ENCODE data around the gene APPBP2. TPM values are rescaled to one million over a fixed set of nuclear protein-coding genes. Genes with fewer than 3 reads are reported as not detected.
"Not testable (repeated sequence)": the region's sequence is repeated elsewhere in the genome, so short reads cannot be mapped to it uniquely, and the experiment has no call there.

Gene APPBP2
- total RNA-seq, 1 donor: 14.0 TPM

DNA sequence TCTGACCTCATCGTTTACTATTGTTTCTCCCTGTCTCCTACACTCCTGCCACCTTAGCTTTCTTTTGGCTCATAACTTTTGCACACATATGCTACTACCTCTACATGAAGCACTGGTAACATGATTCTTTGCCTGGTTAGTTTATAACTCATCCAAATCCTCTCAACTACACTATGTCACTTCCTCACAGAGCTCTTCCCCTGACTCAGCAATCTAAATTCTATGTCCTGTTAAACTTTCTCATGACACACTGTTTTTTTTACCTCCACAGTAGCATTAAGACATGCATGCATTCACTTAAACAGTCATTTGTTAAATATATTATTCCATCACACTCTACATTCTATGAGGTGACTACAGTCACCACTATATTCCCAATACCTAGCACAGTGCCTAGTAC is 19.7 kb downstream of the APPBP2 start:
- DNase-seq (ENCODE audit: low read depth in 2 of 3, low spot score in 2 of 3): peak in 2 of 3 donors; percentile 50 to 70

DNA sequence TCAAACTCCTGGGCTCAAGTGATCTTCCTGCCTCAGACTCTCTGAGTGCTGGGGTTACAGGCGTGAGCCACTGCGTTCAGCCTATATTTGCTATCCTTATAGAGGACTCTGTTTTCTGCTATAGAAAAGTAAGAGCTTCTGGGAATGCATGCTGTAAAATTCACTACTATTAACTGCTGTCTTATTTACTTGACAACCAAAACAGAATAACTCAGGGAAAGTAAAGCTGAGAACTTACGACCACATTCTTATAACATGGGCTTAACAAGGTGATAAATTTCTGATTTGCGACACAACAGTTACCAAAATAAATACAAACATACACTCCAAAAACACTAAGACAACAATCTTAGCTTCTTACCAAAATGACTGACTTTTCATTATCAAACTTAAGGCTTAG is 23.9 kb downstream of the APPBP2 start:
- DNase-seq (ENCODE audit: low read depth in 2 of 3, low spot score in 2 of 3): no peak

DNA sequence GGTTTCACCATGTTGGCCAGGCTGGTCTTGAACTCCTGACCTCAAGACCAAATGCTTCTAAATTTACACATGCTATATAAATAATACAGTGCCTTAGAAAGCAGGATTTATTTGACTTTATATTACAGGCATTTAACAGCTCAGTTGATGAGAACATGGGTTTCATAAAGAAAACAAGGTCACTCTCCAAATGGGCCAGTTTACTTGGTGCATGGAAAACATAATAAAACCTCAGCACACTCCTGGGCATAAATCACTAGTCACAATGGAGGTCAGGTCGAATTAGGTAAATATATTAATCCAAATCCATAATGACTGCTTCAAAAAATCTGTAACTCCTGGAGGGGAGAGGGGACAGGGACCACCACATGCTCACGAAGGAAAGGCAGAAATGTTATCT is 24.5 kb downstream of the APPBP2 start:
- DNase-seq (ENCODE audit: low read depth in 2 of 3, low spot score in 2 of 3): no peak

DNA sequence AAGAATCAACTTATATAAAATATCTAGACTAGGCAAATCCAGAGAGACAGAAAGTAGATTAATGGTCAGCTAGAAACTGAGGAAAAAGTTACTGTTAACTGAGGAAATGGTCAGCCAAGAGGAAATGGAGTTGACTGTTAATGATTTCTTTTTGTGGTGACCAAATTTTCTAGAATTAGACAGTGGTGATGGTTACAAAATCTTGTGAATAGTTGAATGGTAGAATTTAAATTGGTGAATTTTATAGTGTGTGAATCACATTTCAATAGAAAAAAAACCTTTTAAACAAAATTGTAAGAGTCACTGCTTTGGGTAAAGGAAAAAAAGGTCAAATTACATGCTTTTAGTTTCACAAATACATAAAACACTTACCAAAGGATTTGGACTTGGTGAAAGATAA is 30.0 kb downstream of the APPBP2 start:
- no peak for DNase-seq (ENCODE audit: low read depth in 2 of 3, low spot score in 2 of 3)

DNA sequence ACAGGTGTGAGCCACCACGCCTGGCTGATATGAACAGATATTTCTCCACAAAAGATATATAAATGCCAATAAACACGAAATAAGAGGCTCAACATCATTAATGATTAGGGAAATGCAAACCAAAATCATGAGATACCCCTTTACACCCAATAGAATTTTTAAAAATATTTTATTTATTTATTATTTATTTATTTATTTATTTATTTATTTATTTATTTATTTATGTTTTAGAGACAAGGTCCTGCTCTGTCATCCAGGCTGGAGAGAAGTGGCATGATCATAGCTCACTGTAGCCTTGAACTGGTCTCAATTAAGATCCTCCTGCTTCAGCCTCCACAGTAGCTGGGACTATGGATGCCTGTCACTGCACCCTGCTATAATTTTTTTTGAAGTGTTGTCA is 30.8 kb downstream of the APPBP2 start:
- no peak for DNase-seq (ENCODE audit: low read depth in 2 of 3, low spot score in 2 of 3)

DNA sequence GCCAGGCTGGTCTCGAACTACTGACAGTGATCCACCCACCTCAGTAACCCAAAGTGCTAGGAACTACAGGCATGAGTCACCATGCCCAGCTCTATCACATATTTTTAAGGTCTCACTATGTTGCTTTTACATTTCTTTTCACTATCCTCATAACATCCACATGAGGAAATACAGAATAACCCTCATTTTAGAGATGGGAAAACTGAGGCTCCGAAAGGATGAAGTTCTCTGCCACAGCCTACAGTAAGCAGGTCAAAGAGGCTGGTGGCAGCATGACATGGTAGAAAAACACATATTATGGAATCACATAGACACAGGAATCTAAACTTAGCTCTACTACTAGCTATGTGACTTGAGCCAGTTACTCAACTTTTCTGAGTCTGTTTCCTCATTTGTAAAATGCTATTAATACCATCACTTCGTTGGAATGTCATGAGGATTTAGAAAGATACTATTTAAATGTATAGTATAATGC is 32.2 kb downstream of the APPBP2 start:
- DNase-seq (ENCODE audit: low read depth in 2 of 3, low spot score in 2 of 3): no peak

DNA sequence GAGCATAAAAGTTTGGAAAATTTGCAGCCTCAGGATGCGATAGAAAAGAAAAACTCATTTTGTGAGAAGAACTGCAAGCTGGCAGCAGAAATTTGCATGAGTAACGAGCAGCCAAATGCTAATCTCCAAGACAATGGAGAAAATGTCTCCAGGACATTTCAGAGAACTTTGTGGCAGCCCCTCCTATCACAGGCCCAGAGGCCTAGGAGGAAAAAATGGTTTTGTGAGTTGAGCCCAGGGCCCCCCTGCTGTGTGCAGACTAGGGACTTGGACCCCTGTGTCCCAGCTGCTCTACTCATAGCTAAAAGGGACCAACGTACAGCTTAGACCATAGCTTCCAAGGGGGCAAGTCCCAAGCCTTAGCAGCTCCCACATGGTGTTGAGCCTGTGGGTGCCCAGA is 34.3 kb downstream of the APPBP2 start:
- DNase-seq (ENCODE audit: low read depth in 2 of 3, low spot score in 2 of 3): no peak

DNA sequence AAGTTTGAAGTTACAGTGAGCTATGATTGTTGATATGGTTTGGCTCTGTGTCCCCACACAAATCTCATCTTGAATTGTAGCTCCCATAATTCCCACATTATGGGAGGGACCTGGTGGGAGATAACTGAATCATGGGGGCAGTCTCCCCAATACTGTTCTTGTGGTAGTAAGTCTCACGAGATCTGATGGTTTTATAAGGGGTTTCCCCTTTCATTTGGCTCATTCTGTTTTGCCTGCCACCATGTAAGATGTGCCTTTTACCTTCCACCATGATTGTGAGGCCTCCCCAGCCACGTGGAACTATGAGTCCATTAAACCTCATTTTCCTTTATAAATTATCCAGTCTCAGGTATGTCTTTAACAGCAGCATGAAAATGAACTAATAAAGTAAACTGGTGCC is 35.4 kb downstream of the APPBP2 start:
- DNase-seq (ENCODE audit: low read depth in 2 of 3, low spot score in 2 of 3): not testable (repeated sequence)

DNA sequence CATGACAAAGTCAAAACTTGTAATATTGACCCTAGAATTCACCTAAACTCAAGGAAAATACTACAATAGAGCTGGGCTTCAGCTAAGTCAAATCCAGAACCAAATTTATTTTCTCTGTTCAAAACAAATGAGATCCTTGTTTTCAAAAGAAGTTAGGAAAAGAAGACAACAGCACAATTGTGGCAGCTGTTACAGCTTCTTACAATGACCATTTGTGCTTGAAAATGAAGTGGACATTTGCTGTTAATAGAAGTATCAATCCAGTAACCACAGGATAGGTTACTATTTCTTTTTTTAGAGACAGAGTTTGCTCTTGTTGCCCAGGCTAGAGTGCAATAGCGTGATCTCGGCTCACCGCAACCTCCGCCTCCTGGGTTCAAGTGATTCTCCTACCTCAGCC is 44.4 kb downstream of the APPBP2 start:
- no peak for DNase-seq (ENCODE audit: low read depth in 2 of 3, low spot score in 2 of 3)

DNA sequence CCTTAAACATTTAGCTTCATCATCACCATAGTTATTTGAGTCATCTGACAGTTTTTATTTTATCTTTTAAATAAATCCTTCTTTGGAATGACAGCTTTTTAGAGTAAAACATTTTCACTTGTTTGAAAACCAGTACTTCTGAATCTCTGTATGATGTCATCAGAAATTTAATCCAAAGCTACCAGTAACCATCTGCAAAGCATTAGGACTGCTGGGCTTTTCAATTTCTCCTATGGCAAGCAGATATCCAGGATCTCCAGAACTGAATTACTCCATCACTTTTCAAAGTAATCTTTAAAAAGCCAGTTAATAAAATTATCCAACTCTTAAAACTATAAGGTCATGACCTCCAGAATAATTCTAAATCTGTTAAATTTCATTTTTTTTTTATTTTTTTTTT is 52.3 kb downstream of the APPBP2 start:
- DNase-seq (ENCODE audit: low read depth in 2 of 3, low spot score in 2 of 3): no peak

DNA sequence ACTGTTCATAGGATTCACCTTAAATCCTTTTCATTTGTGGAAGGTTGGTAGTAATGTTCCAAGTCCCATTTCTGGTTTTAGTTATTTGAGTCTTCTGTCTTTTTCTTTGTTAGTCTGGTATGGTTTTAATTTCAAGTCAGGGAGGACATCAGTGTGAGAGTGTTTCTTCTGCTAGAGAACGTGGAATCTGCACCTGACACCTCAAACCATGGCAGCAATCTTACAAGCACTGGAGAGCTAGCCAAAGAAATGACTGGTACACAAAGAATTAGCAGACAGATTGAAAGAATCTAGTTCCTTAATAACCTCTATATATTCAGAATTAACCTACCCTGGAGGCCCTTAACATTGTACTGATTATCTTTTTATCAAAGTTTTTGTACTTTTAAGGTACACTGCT is 53.6 kb downstream of the APPBP2 start:
- no peak for DNase-seq (ENCODE audit: low read depth in 2 of 3, low spot score in 2 of 3)

DNA sequence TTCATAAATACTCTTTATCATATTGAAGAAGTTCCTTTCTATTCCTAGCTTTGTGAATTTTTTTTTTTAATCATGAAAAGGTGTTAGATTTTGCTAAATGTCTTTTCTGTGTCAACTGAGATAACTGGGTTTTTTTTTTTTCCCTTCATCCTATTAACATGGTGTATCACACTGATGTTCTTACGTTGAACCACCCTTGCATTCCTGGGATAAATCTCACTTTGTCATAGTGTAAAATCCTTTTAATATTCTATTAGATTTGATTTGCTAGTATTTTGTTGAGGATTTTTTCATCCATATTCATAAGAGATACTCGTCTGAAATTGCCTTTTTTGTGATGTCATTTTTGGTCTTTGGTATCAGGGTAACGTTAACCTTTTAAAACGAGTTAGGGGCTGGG is 54.6 kb downstream of the APPBP2 start:
- DNase-seq (ENCODE audit: low read depth in 2 of 3, low spot score in 2 of 3): peak in 1 of 3 donors; percentile 4

DNA sequence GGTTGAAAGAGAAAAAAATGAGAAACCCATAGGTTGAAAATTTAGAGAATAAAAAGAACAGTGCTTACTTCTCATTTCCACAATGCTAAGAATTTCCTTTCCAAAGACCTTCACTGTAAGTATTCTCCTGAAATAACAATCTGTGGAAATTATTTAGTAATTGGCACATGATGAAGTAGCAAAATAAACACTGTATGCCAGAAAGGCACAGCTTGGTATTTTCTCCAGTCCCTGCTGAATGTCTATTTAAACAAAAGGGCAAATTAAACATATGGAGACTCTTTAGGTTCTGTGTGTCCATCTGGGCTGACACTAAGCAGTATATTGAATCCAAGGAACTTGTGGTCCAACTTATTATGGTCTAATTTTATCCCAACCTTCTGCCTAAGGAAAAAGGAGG is 57.7 kb downstream of the APPBP2 start:
- no peak for DNase-seq (ENCODE audit: low read depth in 2 of 3, low spot score in 2 of 3)

DNA sequence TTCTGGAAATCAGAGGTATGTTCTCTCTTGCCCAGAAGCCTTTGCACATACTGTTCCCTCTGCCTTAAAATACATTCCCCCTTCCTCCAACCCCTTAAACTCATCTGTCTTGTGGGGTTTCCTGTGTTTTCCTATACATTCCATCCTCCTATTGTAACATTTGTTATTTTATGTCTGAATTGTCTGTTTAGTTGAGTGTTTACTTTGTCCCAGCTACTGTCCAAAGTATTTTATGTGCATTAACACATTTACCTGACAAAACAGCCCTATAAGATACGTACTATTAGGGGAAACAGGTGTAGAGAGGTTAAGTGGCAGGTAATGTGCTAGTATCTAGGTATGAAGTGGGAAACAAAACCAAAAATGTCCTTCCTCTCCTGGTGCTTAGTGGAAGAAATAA is 61.7 kb downstream of the APPBP2 start:
- no peak for DNase-seq (ENCODE audit: low read depth in 2 of 3, low spot score in 2 of 3)

DNA sequence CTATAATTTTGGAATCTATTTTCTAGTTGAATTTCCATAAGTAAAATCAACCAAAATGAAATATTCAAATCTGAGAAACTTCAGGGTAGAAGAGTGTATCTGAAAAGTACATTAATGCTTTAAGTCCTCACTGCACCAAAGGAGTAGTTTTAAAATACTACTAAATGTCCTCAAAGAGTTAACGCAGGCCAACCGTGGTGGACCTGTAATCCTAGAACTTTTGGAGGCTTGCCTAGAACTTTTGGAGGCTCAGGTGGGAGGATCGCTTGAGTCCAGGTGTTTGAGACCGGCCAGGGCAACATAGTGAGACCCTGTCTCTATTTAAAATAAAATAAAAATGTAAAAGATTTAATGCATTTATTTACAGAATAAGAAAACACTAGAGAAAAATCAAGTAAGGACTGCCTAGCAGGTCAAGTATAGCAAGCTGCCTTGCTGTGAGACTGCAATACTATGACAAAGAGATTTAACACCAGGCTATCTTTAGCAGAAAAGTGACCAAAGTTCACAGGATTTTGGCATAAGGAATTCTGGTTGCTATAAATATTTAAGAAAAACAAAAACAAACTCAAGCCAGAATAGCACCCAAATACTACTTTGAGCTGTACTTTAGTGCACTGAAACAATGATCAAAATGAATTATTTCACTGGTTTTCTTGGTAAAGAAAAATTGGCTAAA is 62.7 kb downstream of the APPBP2 start:
- no peak for DNase-seq (ENCODE audit: low read depth in 2 of 3, low spot score in 2 of 3)

DNA sequence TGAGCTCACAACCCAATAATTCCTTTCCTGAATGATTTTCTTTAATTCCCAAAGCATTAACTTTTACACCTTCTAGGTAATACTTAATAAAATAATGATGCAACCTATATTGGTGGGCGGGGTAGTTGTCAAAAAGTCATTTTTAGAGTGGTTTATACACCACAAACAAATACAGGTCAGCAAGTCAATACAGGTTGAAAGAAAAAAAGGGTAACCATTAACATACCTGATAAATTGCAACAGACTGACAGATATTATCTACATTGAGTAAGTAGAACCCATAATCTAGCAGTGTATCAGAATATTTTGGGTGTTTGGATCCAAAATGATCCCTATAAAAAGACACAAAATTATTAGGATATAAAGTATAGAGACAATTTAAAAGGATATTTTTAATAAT is 64.5 kb downstream of the APPBP2 start:
- no peak for DNase-seq (ENCODE audit: low read depth in 2 of 3, low spot score in 2 of 3)

DNA sequence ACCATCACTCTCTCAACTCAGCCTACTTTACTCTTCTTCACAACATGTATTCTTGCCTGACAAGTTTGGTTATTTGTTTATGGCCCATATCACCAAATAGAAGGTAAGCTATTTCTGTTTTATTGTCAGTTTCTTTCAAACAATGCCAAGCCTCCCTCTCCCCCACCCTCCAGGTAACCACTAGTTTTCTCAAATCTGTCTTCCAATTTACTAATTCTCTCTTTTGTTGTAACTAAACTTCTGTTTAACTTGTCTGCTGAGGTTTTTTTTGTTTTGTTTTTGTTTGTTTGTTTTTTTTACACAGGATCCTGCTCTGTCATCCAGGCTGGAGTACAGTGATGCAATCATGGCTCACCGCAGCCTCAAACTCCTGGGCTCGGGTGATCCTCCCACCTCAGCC is 68.9 kb downstream of the APPBP2 start:
- no peak for DNase-seq (ENCODE audit: low read depth in 2 of 3, low spot score in 2 of 3)

DNA sequence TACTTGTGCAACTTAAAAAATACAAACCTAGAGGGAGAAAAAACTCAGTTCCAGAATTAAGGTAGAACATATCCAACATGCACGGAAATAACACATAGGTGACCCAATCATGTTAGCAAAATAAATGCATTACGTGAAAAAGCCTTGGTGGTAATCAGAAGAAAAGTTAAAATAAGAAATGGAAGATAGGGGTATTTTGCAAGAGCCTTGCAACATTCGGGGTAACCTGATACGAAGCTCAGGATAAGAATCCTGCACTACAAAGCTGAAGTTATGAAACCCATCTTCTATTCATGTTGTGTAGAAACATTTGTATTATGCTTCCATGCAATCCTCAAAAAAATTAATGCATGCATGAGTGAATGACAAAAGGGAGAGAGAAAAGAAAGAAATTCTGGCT is 70.7 kb downstream of the APPBP2 start:
- DNase-seq (ENCODE audit: low read depth in 2 of 3, low spot score in 2 of 3): no peak

DNA sequence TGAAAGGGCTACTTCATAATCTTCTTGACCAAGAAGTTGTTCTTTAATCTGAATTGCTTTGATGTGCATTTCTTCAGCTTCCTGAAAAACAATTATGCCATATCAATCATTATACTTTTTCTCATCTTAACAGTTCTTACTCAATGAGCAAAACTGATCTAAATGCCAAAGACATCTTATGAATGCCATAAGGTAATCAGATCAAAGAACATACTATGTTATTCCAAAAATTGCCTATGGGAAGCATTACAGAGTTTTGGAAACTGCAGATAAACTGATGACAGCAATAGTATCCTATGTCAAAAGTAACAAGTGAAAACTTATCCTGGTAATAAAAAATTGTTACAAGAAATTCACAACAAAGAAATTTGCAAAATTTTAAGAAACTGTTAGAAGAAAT is 74.1 kb downstream of the APPBP2 start:
- no peak for DNase-seq (ENCODE audit: low read depth in 2 of 3, low spot score in 2 of 3)

DNA sequence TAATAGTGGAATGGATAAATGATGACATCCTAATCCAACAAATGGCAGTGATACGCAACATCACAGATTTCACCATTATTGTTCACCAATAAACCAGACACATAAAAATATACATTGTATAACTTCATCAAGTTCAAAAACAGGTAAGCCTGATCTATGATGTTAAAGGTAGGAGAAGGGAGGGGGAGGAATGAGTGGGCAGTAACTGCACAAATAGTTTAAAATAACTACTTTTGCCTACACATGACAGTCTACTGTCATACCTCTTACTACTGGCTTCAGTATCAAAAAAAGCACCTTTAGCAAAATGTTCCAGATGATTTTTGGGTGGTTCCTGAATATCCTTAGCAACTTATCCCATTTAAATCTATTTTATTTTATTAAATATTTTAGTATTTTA is 75.0 kb downstream of the APPBP2 start:
- DNase-seq (ENCODE audit: low read depth in 2 of 3, low spot score in 2 of 3): no peak

DNA sequence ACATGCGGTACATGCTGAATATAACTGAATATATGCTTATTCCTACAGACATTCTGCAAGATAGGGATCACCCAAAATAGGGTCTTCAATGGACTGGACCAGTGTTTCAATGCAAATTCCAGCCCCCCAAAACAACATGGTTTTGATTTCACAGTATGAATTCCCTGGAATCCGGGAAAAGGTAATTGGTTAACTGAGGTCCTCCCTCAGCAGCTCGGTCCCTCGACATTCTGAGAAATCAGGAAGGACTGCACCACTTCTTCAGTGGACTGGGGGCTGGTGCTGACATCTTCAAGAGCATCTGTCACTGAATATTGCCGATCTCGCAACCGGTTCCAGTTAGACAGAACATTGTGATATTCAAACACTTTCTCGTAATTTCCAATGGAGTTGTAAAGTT is 78.7 kb downstream of the APPBP2 start:
- no peak for DNase-seq (ENCODE audit: low read depth in 2 of 3, low spot score in 2 of 3)

DNA sequence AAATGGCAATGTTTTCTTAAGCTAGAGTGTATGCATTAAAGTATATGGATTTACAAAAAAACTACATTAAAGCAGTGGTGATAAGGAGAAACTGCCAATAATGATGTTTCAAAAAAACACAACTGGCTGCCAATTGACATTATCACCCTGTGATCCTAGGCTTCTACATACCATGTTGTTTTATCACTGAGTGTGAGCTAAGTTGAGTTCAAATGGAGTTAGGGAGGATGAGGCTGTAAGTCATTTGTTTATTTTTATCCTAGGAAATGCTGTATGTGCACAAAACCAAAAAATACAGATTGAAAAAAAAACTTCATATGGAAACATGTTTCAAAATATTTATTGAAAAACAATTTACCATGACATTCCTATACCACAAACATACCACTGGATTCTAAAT is 80.9 kb downstream of the APPBP2 start:
- DNase-seq (ENCODE audit: low read depth in 2 of 3, low spot score in 2 of 3): no peak

DNA sequence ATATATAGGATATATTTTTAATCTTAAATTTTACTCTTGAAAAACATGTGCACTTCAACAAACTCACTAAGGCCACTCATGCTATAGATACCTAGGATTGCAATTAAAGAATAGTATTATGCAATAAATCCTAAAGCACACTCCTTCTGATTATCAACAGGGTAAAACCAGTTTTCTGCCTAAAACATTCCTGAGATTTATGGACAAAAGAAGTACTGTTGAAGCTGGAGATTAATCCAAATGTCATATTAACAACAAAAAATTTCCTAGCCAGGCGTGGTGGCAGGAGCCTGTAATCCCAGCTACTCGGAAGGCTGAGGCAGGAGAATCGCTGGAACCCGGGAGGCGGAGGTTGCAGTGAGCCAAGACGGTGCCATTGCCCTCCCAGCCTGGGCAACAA is 82.3 kb downstream of the APPBP2 start:
- DNase-seq (ENCODE audit: low read depth in 2 of 3, low spot score in 2 of 3): no peak
